GM18507 (cell line): Measurements from ENCODE around the gene MATN4.

Source experiments
- DNase-seq: peaks from one replicate; pipeline ENCODE4 v3.0.0; 2011; ENCODE audit warnings: low read depth; ENCODE audit not compliant: insufficient read length; ENCODE audit errors: extremely low spot score
- FAIRE-seq: peaks from 2 replicates; lab custom pipeline; 2011; peaks lifted over from hg19 to GRCh38; lab: Jason Lieb, UNC

Gene MATN4

GRCh38 chr20:45341939-45342854 lies 34.1 kb upstream of the MATN4 start:
- no peak for DNase-seq
- FAIRE-seq, result no peak

GRCh38 chr20:45341579-45341938 lies 33.5 kb upstream of the MATN4 start:
- DNase-seq (no peak), FAIRE-seq (no peak)

GRCh38 chr20:45340951-45341350 lies 32.9 kb upstream of the MATN4 start:
- DNase-seq, result no peak
- FAIRE-seq, result no peak

GRCh38 chr20:45340236-45340847 lies 32.2 kb upstream of the MATN4 start:
- FAIRE-seq (no peak), DNase-seq (no peak)

GRCh38 chr20:45339799-45340198 lies 31.7 kb upstream of the MATN4 start:
- FAIRE-seq (no peak), DNase-seq (no peak)

- DNase-seq (no peak), FAIRE-seq (no peak)
Observed at GRCh38 chr20:45339084-45339483, 31.0 kb upstream of the MATN4 start.

- no peak for FAIRE-seq
- no peak for DNase-seq
Observed at GRCh38 chr20:45338121-45339030, 30.3 kb upstream of the MATN4 start.

GRCh38 chr20:45337367-45338120 lies 29.4 kb upstream of the MATN4 start:
- DNase-seq, result no peak
- no peak for FAIRE-seq

- DNase-seq (no peak), FAIRE-seq (no peak)
Observed at GRCh38 chr20:45336530-45337366, 28.6 kb upstream of the MATN4 start.

GRCh38 chr20:45330476-45330875 lies 22.4 kb upstream of the MATN4 start:
- no peak for FAIRE-seq
- DNase-seq, result no peak

- DNase-seq (no peak), FAIRE-seq (no peak)
Observed at GRCh38 chr20:45329497-45330319, 21.6 kb upstream of the MATN4 start.

GRCh38 chr20:45328451-45328850 lies 20.4 kb upstream of the MATN4 start:
- FAIRE-seq (no peak), DNase-seq (no peak)

GRCh38 chr20:45325371-45325770 lies 17.3 kb upstream of the MATN4 start:
- FAIRE-seq (no peak), DNase-seq (no peak)

- no peak for FAIRE-seq
- DNase-seq, result no peak
Observed at GRCh38 chr20:45323731-45324130, 15.6 kb upstream of the MATN4 start.

- peak; percentile 52 for FAIRE-seq
- DNase-seq, result no peak
Observed at GRCh38 chr20:45322952-45323383, 14.9 kb upstream of the MATN4 start.

GRCh38 chr20:45320948-45321595 lies 13.0 kb upstream of the MATN4 start:
- FAIRE-seq (peak; percentile 5), DNase-seq (peak; percentile 30)

- FAIRE-seq (no peak), DNase-seq (no peak)
Observed at GRCh38 chr20:45318948-45319347, 10.8 kb upstream of the MATN4 start.
